ENCODE data around the gene LINGO3. TPM values are rescaled to one million over a fixed set of nuclear protein-coding genes. Genes with fewer than 3 reads are reported as not detected.

Gene LINGO3
- total RNA-seq, 4 donors from 2014 or later, result not detected

DNA sequence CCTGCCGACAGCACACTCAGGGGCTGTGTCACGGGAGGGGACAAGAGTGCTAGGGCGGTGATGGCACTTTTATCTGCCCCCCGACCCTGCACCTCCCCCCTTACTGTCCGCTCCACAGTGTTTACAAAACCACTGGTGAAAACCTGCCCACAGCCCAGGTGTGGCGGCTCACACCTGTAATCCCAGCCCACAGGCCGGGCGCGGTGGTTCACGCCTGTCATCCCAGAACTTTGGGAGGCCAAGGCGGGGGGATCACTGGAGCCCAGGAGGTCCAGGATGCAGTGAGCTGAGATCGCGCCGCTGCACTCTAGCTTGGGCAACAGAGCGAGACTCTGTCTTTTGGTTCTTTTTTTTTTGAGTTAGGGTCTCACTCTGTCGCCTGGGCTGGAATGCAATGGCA lies 11.8 kb downstream of the LINGO3 start:
- no peak overlapping the region for H3K4me3 ChIP-seq
- H3K27me3 ChIP-seq, result peaks cover 2 to 44% (median 9%) of the 10 kb centered on the region in 4 donors
- intact Hi-C loops (cut with DNase I), result no loop called here
- no peaks in the 10 kb centered on the region for H3K9me3 ChIP-seq
- no peak for TF ChIP-seq POLR2AphosphoS5 (IDR thresholded peaks at IDR 0.05)
- TF ChIP-seq POLR2A (IDR thresholded peaks at IDR 0.05; ENCODE audit: low read depth), result no peak
- TF ChIP-seq, protein P1, sequence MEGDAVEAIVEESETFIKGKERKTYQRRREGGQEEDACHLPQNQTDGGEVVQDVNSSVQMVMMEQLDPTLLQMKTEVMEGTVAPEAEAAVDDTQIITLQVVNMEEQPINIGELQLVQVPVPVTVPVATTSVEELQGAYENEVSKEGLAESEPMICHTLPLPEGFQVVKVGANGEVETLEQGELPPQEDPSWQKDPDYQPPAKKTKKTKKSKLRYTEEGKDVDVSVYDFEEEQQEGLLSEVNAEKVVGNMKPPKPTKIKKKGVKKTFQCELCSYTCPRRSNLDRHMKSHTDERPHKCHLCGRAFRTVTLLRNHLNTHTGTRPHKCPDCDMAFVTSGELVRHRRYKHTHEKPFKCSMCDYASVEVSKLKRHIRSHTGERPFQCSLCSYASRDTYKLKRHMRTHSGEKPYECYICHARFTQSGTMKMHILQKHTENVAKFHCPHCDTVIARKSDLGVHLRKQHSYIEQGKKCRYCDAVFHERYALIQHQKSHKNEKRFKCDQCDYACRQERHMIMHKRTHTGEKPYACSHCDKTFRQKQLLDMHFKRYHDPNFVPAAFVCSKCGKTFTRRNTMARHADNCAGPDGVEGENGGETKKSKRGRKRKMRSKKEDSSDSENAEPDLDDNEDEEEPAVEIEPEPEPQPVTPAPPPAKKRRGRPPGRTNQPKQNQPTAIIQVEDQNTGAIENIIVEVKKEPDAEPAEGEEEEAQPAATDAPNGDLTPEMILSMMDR (IDR thresholded peaks at IDR 0.05), result no peak
- TF ChIP-seq EP300 (IDR thresholded peaks at IDR 0.05), result no peak
- no peaks in the 10 kb centered on the region for H3K36me3 ChIP-seq
- H3K27ac ChIP-seq (replicated peaks in 1 of 4), result no peak overlapping the region
- no peak for DNase-seq (ENCODE audit: extremely low spot score)
- H3K4me1 ChIP-seq, result peaks cover 18 to 30% (median 25%) of the 10 kb centered on the region in 4 donors
- 99% methylated on average over 13 of the region's 16 CpGs for WGBS

DNA sequence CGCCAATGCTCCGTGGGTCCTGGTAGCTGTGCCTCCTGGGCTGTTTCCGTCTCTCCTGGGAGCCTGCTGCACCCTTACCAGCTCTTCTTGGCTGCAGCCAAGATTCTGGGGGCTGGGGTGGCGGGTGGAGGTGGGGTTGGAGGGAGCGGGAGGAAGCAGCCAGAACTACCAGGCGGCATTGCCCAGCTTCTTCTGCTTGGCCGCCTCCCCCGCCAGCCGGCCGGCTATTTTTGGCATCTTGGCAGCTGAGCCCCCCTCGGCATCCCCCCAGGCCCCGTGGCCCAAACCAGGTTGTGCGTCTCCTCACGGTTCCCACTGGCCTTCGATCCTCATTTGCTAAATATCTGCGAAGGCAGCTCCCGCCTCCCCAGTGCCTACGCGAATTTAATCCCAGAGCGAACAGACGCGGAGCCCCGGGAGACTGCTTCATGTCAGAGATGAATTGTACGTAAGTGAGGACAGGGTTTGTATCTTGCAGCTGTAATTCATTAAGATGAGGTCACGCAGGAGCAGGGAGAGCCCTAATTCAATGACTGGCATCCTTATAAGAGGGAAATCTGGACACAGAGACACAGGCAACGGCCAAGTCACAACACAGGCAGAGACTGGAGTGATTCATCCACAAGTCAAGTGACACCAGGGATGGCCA lies 13.1 kb downstream of the LINGO3 start:
- WGBS, result 15% methylated on average over 21 of the region's 26 CpGs
- peak in 1 of 2 donors; percentile 6 for TF ChIP-seq POLR2AphosphoS5 (IDR thresholded peaks at IDR 0.05)
- no peak for TF ChIP-seq EP300 (IDR thresholded peaks at IDR 0.05)
- intact Hi-C loops (cut with DNase I), result no loop called here
- Histone ChIP-seq H3K9me3 (no peaks in the 10 kb centered on the region), H3K27me3 (peaks cover 3 to 48% (median 22%) of the 10 kb centered on the region in 4 donors), H3K4me1 (peaks cover 31 to 43% (median 38%) of the 10 kb centered on the region in 4 donors), H3K36me3 (no peaks in the 10 kb centered on the region), H3K4me3 (peak overlapping the region; percentile 33 to 44 (median 36)), H3K27ac (replicated peaks in 1 of 4) (peak overlapping the region; percentile 31 to 69 (median 56))
- DNase-seq (ENCODE audit: extremely low spot score), result no peak

DNA sequence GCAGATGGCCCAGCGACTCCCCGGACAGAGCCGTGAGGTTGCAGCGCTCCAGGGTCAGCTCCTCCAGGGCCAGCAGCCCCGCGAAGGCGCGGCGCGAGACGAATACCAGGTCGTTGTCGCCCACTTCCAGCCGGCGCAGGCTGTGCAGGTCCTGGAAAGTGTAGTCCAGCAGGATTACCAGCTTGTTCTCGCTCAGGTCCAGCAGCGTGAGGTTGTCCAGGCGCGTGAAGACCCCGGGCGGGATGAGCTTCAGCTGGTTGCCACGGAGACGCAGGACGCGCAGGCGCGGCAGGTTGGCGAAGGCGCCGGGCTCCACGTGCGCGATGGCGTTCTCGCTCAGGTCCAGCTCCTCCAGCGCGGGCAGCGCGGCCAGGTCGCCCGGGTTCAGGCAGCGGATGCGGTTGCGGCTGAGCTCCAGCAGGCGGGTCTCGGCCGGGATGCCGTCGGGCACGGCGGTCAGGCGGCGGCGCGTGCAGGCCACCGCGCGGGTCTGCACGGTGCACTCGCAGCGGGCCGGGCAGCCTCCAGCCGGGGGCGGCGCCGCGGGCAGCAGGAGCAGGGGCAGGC lies 16.7 kb downstream of the LINGO3 start:
- peak overlapping the region; percentile 43 to 52 (median 48) for H3K4me3 ChIP-seq

DNA sequence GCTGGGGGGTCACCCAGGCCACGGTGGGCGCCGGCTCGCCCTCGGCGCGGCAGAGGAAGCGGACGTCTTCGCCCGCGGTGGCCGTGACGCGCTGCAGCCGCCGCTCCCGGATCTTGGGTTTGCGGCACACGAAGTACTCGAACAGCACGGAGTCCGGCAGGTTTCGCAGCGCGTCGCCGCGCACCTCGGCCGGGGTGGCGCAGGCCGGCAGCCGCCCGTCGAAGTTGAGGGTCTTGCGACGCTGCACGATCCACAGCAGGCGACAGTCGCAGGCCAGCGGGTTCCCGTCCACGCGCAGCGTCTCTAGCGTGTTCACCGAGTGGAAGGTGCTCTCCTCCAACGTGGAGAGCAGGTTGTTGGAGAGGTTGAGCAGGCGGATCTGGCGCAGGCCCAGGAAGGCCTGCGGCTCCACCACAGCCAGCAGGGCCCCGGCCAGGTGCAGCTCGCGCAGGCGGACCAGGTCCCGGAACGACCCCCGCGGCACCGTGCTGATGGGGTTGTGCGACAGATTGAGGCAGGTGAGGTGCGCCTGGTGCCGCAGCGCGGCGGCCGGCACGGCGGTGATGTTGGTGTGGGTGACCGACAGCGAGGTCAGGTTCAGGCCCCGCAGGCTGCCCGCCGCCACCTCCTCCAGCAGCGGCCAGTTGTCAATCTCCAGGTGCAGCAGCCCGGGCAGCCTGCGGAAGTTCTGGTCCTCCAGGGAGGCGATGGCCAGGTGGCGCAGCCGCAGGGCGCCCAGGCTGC lies 17.3 kb downstream of the LINGO3 start:
- Histone ChIP-seq H3K27me3 (peaks cover 3 to 66% (median 36%) of the 10 kb centered on the region in 4 donors), H3K4me3 (peak overlapping the region; percentile 43 to 52 (median 48)), H3K4me1 (peaks cover 35 to 49% (median 45%) of the 10 kb centered on the region in 4 donors), H3K9me3 (no peaks in the 10 kb centered on the region), H3K36me3 (no peaks in the 10 kb centered on the region), H3K27ac (replicated peaks in 1 of 4) (peak overlapping the region in 2 of 4 donors; percentile 35 to 57)
- no peak for DNase-seq (ENCODE audit: extremely low spot score)
- WGBS, result 18% methylated on average over 6 of the region's 82 CpGs
- no peak for TF ChIP-seq POLR2A (IDR thresholded peaks at IDR 0.05; ENCODE audit: low read depth)
- no peak for TF ChIP-seq POLR2AphosphoS5 (IDR thresholded peaks at IDR 0.05)
- no peak for TF ChIP-seq EP300 (IDR thresholded peaks at IDR 0.05)
- intact Hi-C loops (cut with DNase I), result no loop called here

More for the DNA sequence above, 16.7 kb downstream of the LINGO3 start:
- H3K4me1 ChIP-seq, result peaks cover 35 to 49% (median 46%) of the 10 kb centered on the region in 4 donors
- no peaks in the 10 kb centered on the region for H3K36me3 ChIP-seq
- no peak for DNase-seq (ENCODE audit: extremely low spot score)
- no peak overlapping the region for H3K27ac ChIP-seq (replicated peaks in 1 of 4)
- TF ChIP-seq, protein P1 (IDR thresholded peaks at IDR 0.05), result no peak
- intact Hi-C loops (cut with DNase I), result no loop called here
- 0% methylated on average over 12 of the region's 67 CpGs for WGBS
- H3K27me3 ChIP-seq, result peaks cover 3 to 66% (median 36%) of the 10 kb centered on the region in 4 donors
- no peaks in the 10 kb centered on the region for H3K9me3 ChIP-seq

DNA sequence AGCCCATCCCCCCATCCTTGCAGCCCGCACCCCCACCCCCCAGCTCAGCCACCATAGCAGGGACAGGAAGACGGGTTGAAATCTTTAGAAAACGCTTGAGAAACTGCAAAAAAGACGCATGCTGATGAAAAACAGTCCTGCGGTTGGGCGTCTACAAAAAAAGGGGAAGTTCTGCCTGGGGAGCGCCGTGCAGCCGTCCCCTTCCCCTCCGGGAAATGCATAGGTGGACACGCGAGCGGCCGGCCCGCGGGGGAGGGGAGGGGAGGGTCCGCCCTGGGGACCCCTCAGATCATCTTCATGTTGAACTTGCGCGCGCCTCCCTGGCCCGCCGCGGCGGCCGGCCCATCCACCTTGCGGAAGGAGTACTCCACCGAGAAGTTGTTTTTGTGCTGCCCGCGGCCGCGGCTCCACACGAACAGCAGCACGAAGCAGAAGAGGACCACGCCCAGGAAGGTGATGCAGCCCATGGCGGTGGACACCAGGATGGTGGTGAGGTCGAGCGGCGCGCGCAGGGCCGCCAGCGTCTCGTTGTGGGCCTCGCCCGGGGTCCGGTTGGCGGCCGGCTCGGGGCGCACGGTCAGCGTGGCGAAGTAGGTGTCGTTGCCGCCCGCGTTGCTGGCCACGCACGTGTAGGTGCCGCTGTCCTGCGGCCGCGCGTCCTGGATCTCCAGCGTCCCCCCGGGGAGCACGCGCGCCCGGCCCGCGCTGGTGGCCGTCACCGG lies 18.1 kb downstream of the LINGO3 start:
- intact Hi-C loops (cut with DNase I), result no loop called here
- Histone ChIP-seq H3K27me3 (peaks cover 3 to 66% (median 36%) of the 10 kb centered on the region in 4 donors), H3K4me1 (peaks cover 28 to 41% (median 38%) of the 10 kb centered on the region in 4 donors), H3K4me3 (peak overlapping the region; percentile 43 to 52 (median 48)), H3K36me3 (no peaks in the 10 kb centered on the region), H3K27ac (replicated peaks in 1 of 4) (peak overlapping the region in 2 of 4 donors; percentile 35 to 57), H3K9me3 (no peaks in the 10 kb centered on the region)
- WGBS, result 4% methylated on average over 5 of the region's 74 CpGs
- no peak for DNase-seq (ENCODE audit: extremely low spot score)
- TF ChIP-seq, protein P1 (IDR thresholded peaks at IDR 0.05), result no peak
- TF ChIP-seq POLR2AphosphoS5 (IDR thresholded peaks at IDR 0.05), result no peak
- TF ChIP-seq POLR2A (IDR thresholded peaks at IDR 0.05; ENCODE audit: low read depth), result no peak
- no peak for TF ChIP-seq EP300 (IDR thresholded peaks at IDR 0.05)
